Right lobe of liver (tissue), 6 donors: ENCODE results near the gene NAALADL2. TPM values are rescaled to one million over a fixed set of nuclear protein-coding genes. Genes with fewer than 3 reads are reported as not detected.
A peak's percentile ranks its signal among the peaks of the same experiment; 100 is the strongest.
"Not testable (repeated sequence)": the region's sequence is repeated elsewhere in the genome, so short reads cannot be mapped to it uniquely, and the experiment has no call there.

ENCODE experiments used
- ATAC-seq, 4 donors: fragments of 200-7000 bp; cut with Tn5 transposase; one replicate each; pipeline ENCODE4 v1.9.1; 2020; ENCODE audit warnings: mild to moderate bottlenecking in 4 of 4, moderate library complexity in 4 of 4
- DNase-seq, 3 donors: peaks; one replicate each; pipeline ENCODE4 v3.0.0-alpha.2; 2020
- H3K27ac ChIP-seq, 3 donors: fragments of 200-600 bp; one replicate each; pipeline ENCODE4 v1.8.0; 2022
- H3K27me3 ChIP-seq, 2 donors: fragments of 200-600 bp; one replicate each; pipeline ENCODE4 v1.8.0; 2022
- H3K36me3 ChIP-seq, 4 donors: fragments of 200-600 bp; sonication (generic) in 1 of 4; one replicate each; pipeline versions ENCODE4 v1.5.1 to v1.8.0; 2017 to 2022; ENCODE audit warnings: control low read depth in 1 of 4
- H3K4me1 ChIP-seq, 4 donors: fragments of 200-600 bp; sonication (generic) in 1 of 4; one replicate each; pipeline versions ENCODE4 v1.5.1 to v1.8.0; 2017 to 2022; ENCODE audit warnings: control low read depth in 1 of 4
- H3K4me3 ChIP-seq, 3 donors: fragments of 200-600 bp; one replicate each; pipeline ENCODE4 v1.8.0; 2022
- H3K9me3 ChIP-seq, 4 donors: fragments of 200-600 bp; sonication (generic) in 1 of 4; one replicate each; pipeline versions ENCODE4 v1.5.1 to v1.8.0; 2017 to 2022; ENCODE audit warnings: control low read depth in 1 of 4
- CTCF ChIP-seq, 4 donors: fragments of 200-600 bp in 3 of 4; fragments of 450-650 bp in 1 of 4; IDR thresholded peaks; one replicate each; pipeline versions ENCODE4 v1.5.1 to v1.8.0; 2016 to 2022; ENCODE audit warnings: antibody characterized with exemption in 4 of 4, mild to moderate bottlenecking in 2 of 4
- POLR2A ChIP-seq: fragments of 450-650 bp; IDR thresholded peaks from one replicate; pipeline ENCODE4 v1.6.1; 2017; ENCODE audit warnings: antibody characterized with exemption, mild to moderate bottlenecking
- WGBS: methylation state at CpG from one replicate; pipeline ENCODE4 v1.1.6; 2018; ENCODE audit warnings: low coverage, low lambda C conversion rate; ENCODE audit not compliant: insufficient coverage; ENCODE audit errors: missing lambda C conversion rate; 5-methylcytosine and 5-hydroxymethylcytosine counted together
- intact Hi-C, 2 donors: fragments of 100-400 bp; cut with DNase I; formaldehyde crosslinking; loops; one replicate each; pipeline versions ENCODE4 v1.11.2 to v1.14.1; 2022
- total RNA-seq, 6 experiments: library from RNA; depleted of rRNA in 2 of 6; stranded (reverse); fragments of >200 nt in 2 of 6; fragmentation: NEBNext Ultra II Directional in 3 of 6; extraction: Animal tissue kit (Norgen Biotek cat#: 25700) in 3 of 6; gene quantifications; one replicate each; pipeline versions ENCODE4 v1.1.0 to v1.2.4, GENCODE V29; 2016 to 2023
- donor health status: DM: no; HTN: yes; CAD: no.
- donor health status: DM: no; HTN: no; CAD: no.
- donor health status: DM: no; HTN: no; CAD: no.
- donor health status: DM: no; HTN: yes; CAD: no.
- donor health status: DM: no; HTN: yes; CAD: no.

The NAALADL2 gene
- total RNA-seq, 6 experiments from 2014 or later, result 0.86 to 4.9 (median 3.2) TPM

DNA sequence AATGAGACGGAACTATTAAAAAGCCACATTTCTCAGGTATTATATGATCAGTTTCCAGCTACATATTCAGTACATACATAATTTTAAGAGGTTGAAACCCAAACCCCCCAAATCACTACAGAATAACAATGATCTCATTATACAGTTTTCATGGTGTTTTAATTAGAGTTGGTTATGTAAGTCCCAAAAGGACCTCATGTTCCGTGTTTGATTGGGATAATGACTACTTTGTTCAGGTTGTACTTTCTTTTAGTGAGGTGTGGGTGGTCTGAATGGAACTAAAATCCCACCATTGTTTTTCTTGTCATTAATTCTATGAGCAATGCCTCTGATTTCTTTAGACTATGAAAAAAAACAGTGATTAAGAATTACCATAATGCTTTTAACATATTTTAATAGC, 905.6 kb downstream of the NAALADL2 start:
- Histone ChIP-seq H3K4me3 (no peak overlapping the region), H3K27me3 (no peaks in the 10 kb centered on the region), H3K36me3 (no peaks in the 10 kb centered on the region), H3K9me3 (no peaks in the 10 kb centered on the region), H3K27ac (no peak overlapping the region), H3K4me1 (no peaks in the 10 kb centered on the region)
- ATAC-seq, result no peak
- TF ChIP-seq POLR2A (no peak), CTCF (IDR thresholded peaks at IDR 0.05) (no peak)
- no peak for DNase-seq
- intact Hi-C loops, result no loop called here
- WGBS, result 85% methylated on average over 2 of the region's 2 CpGs

GRCh38 chr3:175770426-175770825, 911.3 kb downstream of the NAALADL2 start:
- ATAC-seq (no peak), DNase-seq (no peak)
- intact Hi-C loops, result no loop called here
- Histone ChIP-seq H3K9me3 (no peaks in the 10 kb centered on the region), H3K4me1 (no peaks in the 10 kb centered on the region), H3K27ac (no peak overlapping the region), H3K4me3 (no peak overlapping the region), H3K27me3 (no peaks in the 10 kb centered on the region), H3K36me3 (no peaks in the 10 kb centered on the region)
- TF ChIP-seq POLR2A (no peak), CTCF (IDR thresholded peaks at IDR 0.05) (no peak)

GRCh38 chr3:175777495-175777894, 918.4 kb downstream of the NAALADL2 start:
- DNase-seq (no peak), ATAC-seq (peak; percentile 28 to 90 (median 82))
- intact Hi-C loops, result no loop called here
- TF ChIP-seq CTCF (IDR thresholded peaks at IDR 0.05) (no peak), POLR2A (no peak)
- no peak overlapping the region for H3K4me3 ChIP-seq
- H3K9me3 ChIP-seq, result no peaks in the 10 kb centered on the region
- no peaks in the 10 kb centered on the region for H3K4me1 ChIP-seq
- H3K27me3 ChIP-seq, result no peaks in the 10 kb centered on the region
- WGBS, result 39% methylated on average over 3 of the region's 3 CpGs
- no peak overlapping the region for H3K27ac ChIP-seq
- no peaks in the 10 kb centered on the region for H3K36me3 ChIP-seq

- no peak for TF ChIP-seq POLR2A
- no peak for TF ChIP-seq CTCF (IDR thresholded peaks at IDR 0.05)
- Histone ChIP-seq H3K9me3 (no peaks in the 10 kb centered on the region), H3K36me3 (no peaks in the 10 kb centered on the region), H3K27ac (no peak overlapping the region), H3K27me3 (no peaks in the 10 kb centered on the region), H3K4me3 (no peak overlapping the region), H3K4me1 (no peaks in the 10 kb centered on the region)
- ATAC-seq (no peak), DNase-seq (no peak)
- intact Hi-C loops, result no loop called here
- 85% methylated on average over 3 of the region's 3 CpGs for WGBS
These were observed 918.8 kb downstream of the NAALADL2 start for GRCh38 chr3:175777965-175778364.

GRCh38 chr3:175778994-175779393, 919.9 kb downstream of the NAALADL2 start:
- Histone ChIP-seq H3K36me3 (no peaks in the 10 kb centered on the region), H3K27ac (no peak overlapping the region), H3K4me1 (no peaks in the 10 kb centered on the region), H3K4me3 (no peak overlapping the region), H3K9me3 (no peaks in the 10 kb centered on the region), H3K27me3 (no peaks in the 10 kb centered on the region)
- DNase-seq (no peak), ATAC-seq (peak; percentile 28 to 81 (median 32))
- intact Hi-C loops, result no loop called here
- 78% methylated on average over 1 of the region's 1 CpG for whole genome bisulfite sequencing
- TF ChIP-seq CTCF (IDR thresholded peaks at IDR 0.05) (no peak), POLR2A (no peak)

DNA sequence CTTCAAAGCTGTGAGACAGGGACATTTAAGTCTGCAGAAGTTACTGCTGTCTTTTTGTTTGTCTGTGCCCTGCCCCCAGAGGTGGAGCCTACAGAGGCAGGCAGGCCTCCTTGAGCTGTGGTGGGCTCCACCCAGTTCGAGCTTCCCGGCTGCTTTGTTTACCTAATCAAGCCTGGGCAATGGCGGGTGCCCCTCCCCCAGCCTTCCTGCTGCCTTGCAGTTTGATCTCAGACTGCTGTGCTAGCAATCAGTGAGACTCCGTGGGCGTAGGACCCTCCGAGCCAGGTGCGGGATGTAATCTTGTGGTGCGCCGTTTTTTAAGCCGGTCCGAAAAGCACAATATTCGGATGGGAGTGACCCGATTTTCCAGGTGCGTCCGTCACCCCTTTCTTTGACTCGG, 928.0 kb downstream of the NAALADL2 start:
- H3K27me3 ChIP-seq, DNase-seq, H3K36me3 ChIP-seq, H3K27ac ChIP-seq, H3K4me3 ChIP-seq, ATAC-seq, H3K4me1 ChIP-seq, intact Hi-C loops, H3K9me3 ChIP-seq: not testable (repeated sequence)
- 90% methylated on average over 2 of the region's 16 CpGs for WGBS
